Measurements from ENCODE around the gene DPEP1. TPM values are rescaled to one million over a fixed set of nuclear protein-coding genes. Genes with fewer than 3 reads are reported as not detected.

Gene DPEP1
- total RNA-seq, 1 donor from 2014 or later: 0.24 TPM

DNA sequence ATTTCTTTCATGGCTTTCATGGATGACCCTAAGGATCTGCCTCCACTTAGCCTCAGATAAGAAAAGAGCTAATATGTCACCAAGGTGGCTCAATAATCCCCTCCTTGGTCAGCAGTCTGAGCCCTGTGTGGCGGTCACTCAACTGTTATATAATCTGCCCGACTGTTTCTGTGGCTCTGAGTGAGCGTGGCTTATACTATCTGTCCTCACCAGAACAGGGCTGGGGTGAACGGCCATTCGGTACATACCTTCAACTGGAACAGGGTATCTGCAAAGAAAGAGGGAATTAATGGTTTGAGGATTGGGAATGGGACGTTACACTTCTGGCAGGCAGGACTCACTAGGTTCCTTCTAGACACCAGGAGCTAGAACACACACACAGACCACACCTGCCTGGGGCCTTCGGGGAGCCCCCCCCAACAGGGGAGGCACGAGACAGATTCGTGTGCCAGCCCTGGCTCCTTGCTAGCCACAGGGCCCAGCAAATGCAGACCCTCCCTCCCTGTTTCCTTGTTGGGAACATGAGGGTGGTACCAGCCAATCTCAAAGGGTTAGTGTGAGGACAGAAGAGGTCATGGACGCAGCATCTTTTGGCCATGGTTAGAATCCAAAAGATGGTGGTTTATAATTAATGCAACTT is 40.3 kb downstream of the DPEP1 start:
- Histone ChIP-seq H3K27ac (no peak overlapping the region), H3K27me3 (no peaks in the 10 kb centered on the region), H3K36me3 (no peaks in the 10 kb centered on the region), H3K4me3 (no peak overlapping the region), H3K79me2 (ENCODE audit: low read depth) (peaks cover 42% of the 10 kb centered on the region), H3K4me1 (peaks cover 8% of the 10 kb centered on the region), H3F3A (ENCODE audit: low read depth) (no peaks in the 10 kb centered on the region), H4K20me1 (ENCODE audit: low read depth) (peaks cover 34% of the 10 kb centered on the region), H3K4me2 (no peak overlapping the region), H3K9ac (no peak overlapping the region), H2AFZ (replicated peaks) (no peak overlapping the region), H3K9me3 (ENCODE audit: low read depth) (no peaks in the 10 kb centered on the region)
- H3K36me3 Mint-ChIP-seq: peaks cover 5% of the 10 kb centered on the region
- TF ChIP-seq EZH2 (IDR thresholded peaks at IDR 0.05) (no peak), EZH2phosphoT487 (IDR thresholded peaks at IDR 0.05) (no peak)
- TF ChIP-seq, protein P1, sequence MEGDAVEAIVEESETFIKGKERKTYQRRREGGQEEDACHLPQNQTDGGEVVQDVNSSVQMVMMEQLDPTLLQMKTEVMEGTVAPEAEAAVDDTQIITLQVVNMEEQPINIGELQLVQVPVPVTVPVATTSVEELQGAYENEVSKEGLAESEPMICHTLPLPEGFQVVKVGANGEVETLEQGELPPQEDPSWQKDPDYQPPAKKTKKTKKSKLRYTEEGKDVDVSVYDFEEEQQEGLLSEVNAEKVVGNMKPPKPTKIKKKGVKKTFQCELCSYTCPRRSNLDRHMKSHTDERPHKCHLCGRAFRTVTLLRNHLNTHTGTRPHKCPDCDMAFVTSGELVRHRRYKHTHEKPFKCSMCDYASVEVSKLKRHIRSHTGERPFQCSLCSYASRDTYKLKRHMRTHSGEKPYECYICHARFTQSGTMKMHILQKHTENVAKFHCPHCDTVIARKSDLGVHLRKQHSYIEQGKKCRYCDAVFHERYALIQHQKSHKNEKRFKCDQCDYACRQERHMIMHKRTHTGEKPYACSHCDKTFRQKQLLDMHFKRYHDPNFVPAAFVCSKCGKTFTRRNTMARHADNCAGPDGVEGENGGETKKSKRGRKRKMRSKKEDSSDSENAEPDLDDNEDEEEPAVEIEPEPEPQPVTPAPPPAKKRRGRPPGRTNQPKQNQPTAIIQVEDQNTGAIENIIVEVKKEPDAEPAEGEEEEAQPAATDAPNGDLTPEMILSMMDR (IDR thresholded peaks at IDR 0.05): no peak
- H3K4me1 Mint-ChIP-seq: peaks cover 9% of the 10 kb centered on the region
- peaks cover 7% of the 10 kb centered on the region for H3K27me3 Mint-ChIP-seq (ENCODE audit: insufficient read depth, low read depth)
- no peak for DNase-seq (ENCODE audit: low spot score)
- H3K27ac Mint-ChIP-seq: no peak overlapping the region
- H3K9me3 Mint-ChIP-seq: no peaks in the 10 kb centered on the region
- H3K4me3 Mint-ChIP-seq: no peak overlapping the region

DNA sequence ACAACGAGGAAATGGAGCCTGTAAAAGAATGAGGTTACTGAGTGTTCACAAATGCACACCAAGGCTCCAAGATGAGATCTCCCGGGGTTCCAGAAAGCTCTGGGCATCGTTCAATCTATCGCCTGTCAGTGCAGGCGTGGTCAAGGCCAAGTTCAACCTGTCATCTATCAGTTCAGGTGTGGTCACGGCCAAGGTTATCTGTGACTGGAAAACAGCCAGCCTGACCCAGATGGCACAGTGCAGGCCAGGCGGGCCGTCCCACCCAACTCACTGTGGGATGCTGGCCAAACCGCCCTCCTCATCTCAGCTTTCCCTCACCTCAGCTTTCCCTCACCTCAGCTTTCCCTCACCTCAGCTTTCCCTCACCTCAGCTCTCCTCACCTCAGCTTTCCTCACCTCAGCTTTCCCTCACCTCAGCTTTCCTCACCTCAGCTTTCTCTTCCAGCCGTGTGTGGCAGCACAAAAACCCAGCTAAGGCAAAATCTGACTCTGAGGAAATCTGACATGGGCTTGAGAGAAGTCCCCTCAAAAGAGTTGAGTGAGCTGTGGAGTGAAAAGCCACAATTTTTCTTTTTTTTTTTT is 41.7 kb downstream of the DPEP1 start:
- no peak overlapping the region for H3K4me2 ChIP-seq
- no peaks in the 10 kb centered on the region for H3K36me3 ChIP-seq
- DNase-seq (ENCODE audit: low spot score): no peak
- H3F3A ChIP-seq (ENCODE audit: low read depth): no peaks in the 10 kb centered on the region
- Mint-ChIP-seq H3K9me3 (no peaks in the 10 kb centered on the region), H3K27ac (no peak overlapping the region), H3K4me3 (peak overlapping the region; percentile 92), H3K27me3 (ENCODE audit: insufficient read depth, low read depth) (peaks cover 2% of the 10 kb centered on the region), H3K4me1 (peaks cover 14% of the 10 kb centered on the region), H3K36me3 (peaks cover 12% of the 10 kb centered on the region)
- H3K79me2 ChIP-seq (ENCODE audit: low read depth): peaks cover 56% of the 10 kb centered on the region
- no peaks in the 10 kb centered on the region for H3K9me3 ChIP-seq (ENCODE audit: low read depth)
- no peak overlapping the region for H2AFZ ChIP-seq (replicated peaks)
- H3K27me3 ChIP-seq: no peaks in the 10 kb centered on the region
- H3K4me1 ChIP-seq: peaks cover 10% of the 10 kb centered on the region
- no peak overlapping the region for H3K9ac ChIP-seq
- H3K27ac ChIP-seq: no peak overlapping the region
- TF ChIP-seq EZH2 (IDR thresholded peaks at IDR 0.05) (no peak), EZH2phosphoT487 (IDR thresholded peaks at IDR 0.05) (no peak)
- TF ChIP-seq, protein P1 (IDR thresholded peaks at IDR 0.05): no peak
- peaks cover 34% of the 10 kb centered on the region for H4K20me1 ChIP-seq (ENCODE audit: low read depth)
- H3K4me3 ChIP-seq: no peak overlapping the region

DNA sequence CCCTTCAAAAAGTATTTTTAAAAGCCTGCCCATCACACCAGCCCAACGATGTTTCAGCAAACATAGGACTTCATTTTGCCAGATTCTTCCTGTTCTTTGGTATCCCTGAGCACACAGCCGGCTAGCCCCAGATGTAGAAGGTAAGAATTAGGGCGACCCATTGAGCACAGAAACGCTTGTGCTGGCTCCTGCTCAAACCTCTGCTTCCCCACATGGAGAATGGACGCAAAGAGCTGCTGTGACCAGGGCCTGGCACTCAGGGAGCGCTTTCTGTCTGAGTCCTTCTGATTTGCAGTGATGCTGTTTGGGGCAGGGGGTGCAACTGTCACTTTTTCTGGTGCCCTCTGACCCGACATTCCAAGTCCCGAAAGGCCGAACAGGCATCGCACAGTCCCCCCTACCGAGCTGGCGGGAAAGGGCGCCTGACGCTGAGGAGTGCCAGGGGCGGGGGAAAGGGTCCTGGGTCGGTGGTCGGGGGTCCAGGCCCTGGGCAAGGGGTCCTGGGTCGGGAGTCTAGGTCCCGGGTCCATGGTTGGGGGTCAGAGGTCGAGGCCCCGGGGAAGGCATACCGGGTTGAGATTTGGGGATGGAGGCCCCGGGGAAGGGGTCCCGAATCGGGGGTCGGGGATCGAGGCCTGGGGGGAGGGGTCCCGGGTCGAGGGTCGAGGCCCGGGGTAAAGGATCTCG is 43.1 kb downstream of the DPEP1 start:
- Histone ChIP-seq H2AFZ (replicated peaks) (no peak overlapping the region), H3K27ac (no peak overlapping the region), H3K79me2 (ENCODE audit: low read depth) (peaks cover 61% of the 10 kb centered on the region), H3K36me3 (peaks cover 2% of the 10 kb centered on the region), H3K4me2 (peak overlapping the region; percentile 85), H3K4me1 (peaks cover 10% of the 10 kb centered on the region), H3K9me3 (ENCODE audit: low read depth) (no peaks in the 10 kb centered on the region), H3K27me3 (no peaks in the 10 kb centered on the region), H3K9ac (peak overlapping the region; percentile 82), H4K20me1 (ENCODE audit: low read depth) (peaks cover 28% of the 10 kb centered on the region), H3F3A (ENCODE audit: low read depth) (no peaks in the 10 kb centered on the region), H3K4me3 (peak overlapping the region; percentile 70)
- H3K27me3 Mint-ChIP-seq (ENCODE audit: insufficient read depth, low read depth): peaks cover 2% of the 10 kb centered on the region
- H3K9me3 Mint-ChIP-seq: no peaks in the 10 kb centered on the region
- peak overlapping the region; percentile 92 for H3K4me3 Mint-ChIP-seq
- peak; percentile 41 for DNase-seq (ENCODE audit: low spot score)
- TF ChIP-seq, protein P1 (IDR thresholded peaks at IDR 0.05): no peak
- TF ChIP-seq EZH2 (IDR thresholded peaks at IDR 0.05): no peak
- peaks cover 26% of the 10 kb centered on the region for H3K36me3 Mint-ChIP-seq
- H3K27ac Mint-ChIP-seq: no peak overlapping the region
- H3K4me1 Mint-ChIP-seq: peaks cover 14% of the 10 kb centered on the region
